ENCODE measurements around the gene CYP26B1.

CYP26B1 gene

GRCh38 chr2:72140621-72140960 is 7.1 kb downstream of the CYP26B1 start:
- no peak overlapping the region for H3K4me3 ChIP-seq
- no peak overlapping the region for H3K4me2 ChIP-seq
- peaks cover 0 to 44% (median 17%) of the 10 kb centered on the region in 11 experiments; a peak in 14 of 22 replicates for H4K20me1 ChIP-seq
- no peak overlapping the region for H3K9ac ChIP-seq
- no peak for TF ChIP-seq Cebpa-rat (IDR thresholded peaks at IDR 0.05)
- H3K27ac ChIP-seq: no peak overlapping the region
- peaks cover 24 to 36% (median 30%) of the 10 kb centered on the region in 10 experiments for H3K4me1 ChIP-seq
- H3K36me3 ChIP-seq: no peaks in the 10 kb centered on the region
- H3K9me3 ChIP-seq (replicated peaks in 1 of 11): peaks cover 0 to 7% (median 0%) of the 10 kb centered on the region in 11 experiments; a peak in 3 of 22 replicates
- H3K27me3 ChIP-seq: peaks cover 36 to 54% (median 46%) of the 10 kb centered on the region in 11 experiments

GRCh38 chr2:72139874-72140620 is 7.6 kb downstream of the CYP26B1 start:
- Histone ChIP-seq H3K36me3 (no peaks in the 10 kb centered on the region), H3K9me3 (replicated peaks in 1 of 11) (peaks cover 0 to 7% (median 0%) of the 10 kb centered on the region in 11 experiments; a peak in 3 of 22 replicates), H3K27me3 (peaks cover 31 to 49% (median 40%) of the 10 kb centered on the region in 11 experiments), H3K4me3 (no peak overlapping the region), H3K27ac (no peak overlapping the region), H4K20me1 (peaks cover 0 to 39% (median 13%) of the 10 kb centered on the region in 11 experiments; a peak in 14 of 22 replicates), H3K4me2 (no peak overlapping the region), H3K4me1 (peaks cover 21 to 30% (median 24%) of the 10 kb centered on the region in 10 experiments), H3K9ac (no peak overlapping the region)
- TF ChIP-seq Cebpa-rat (IDR thresholded peaks at IDR 0.05): no peak

GRCh38 chr2:72139471-72139873 is 8.2 kb downstream of the CYP26B1 start:
- no peak overlapping the region for H3K9ac ChIP-seq
- no peak overlapping the region for H3K27ac ChIP-seq
- TF ChIP-seq Cebpa-rat (IDR thresholded peaks at IDR 0.05): no peak
- H3K4me2 ChIP-seq: no peak overlapping the region
- H3K9me3 ChIP-seq (replicated peaks in 1 of 11): peaks cover 0 to 7% (median 0%) of the 10 kb centered on the region in 11 experiments; a peak in 3 of 22 replicates
- no peaks in the 10 kb centered on the region for H3K36me3 ChIP-seq
- peaks cover 25 to 43% (median 35%) of the 10 kb centered on the region in 11 experiments for H3K27me3 ChIP-seq
- peaks cover 17 to 27% (median 22%) of the 10 kb centered on the region in 10 experiments for H3K4me1 ChIP-seq
- H3K4me3 ChIP-seq: no peak overlapping the region
- H4K20me1 ChIP-seq: peaks cover 0 to 34% (median 8%) of the 10 kb centered on the region in 11 experiments; a peak in 14 of 22 replicates

GRCh38 chr2:72138921-72139381 is 8.7 kb downstream of the CYP26B1 start:
- Histone ChIP-seq H3K9ac (no peak overlapping the region), H3K27ac (no peak overlapping the region), H3K27me3 (peaks cover 20 to 38% (median 29%) of the 10 kb centered on the region in 11 experiments), H4K20me1 (peaks cover 0 to 31% (median 6%) of the 10 kb centered on the region in 11 experiments; a peak in 13 of 22 replicates), H3K36me3 (no peaks in the 10 kb centered on the region), H3K9me3 (replicated peaks in 1 of 11) (peaks cover 0 to 5% (median 0%) of the 10 kb centered on the region in 11 experiments; a peak in 3 of 22 replicates), H3K4me1 (peaks cover 15 to 29% (median 22%) of the 10 kb centered on the region in 10 experiments), H3K4me2 (no peak overlapping the region), H3K4me3 (no peak overlapping the region)
- TF ChIP-seq Cebpa-rat (IDR thresholded peaks at IDR 0.05): no peak

GRCh38 chr2:72138011-72138881 is 9.4 kb downstream of the CYP26B1 start:
- Histone ChIP-seq H3K4me3 (no peak overlapping the region), H3K27me3 (peaks cover 13 to 31% (median 22%) of the 10 kb centered on the region in 11 experiments)
- TF ChIP-seq Cebpa-rat (IDR thresholded peaks at IDR 0.05): no peak

GRCh38 chr2:72137498-72138010 is 10.1 kb downstream of the CYP26B1 start:
- H3K36me3 ChIP-seq: no peaks in the 10 kb centered on the region
- H3K9ac ChIP-seq: no peak overlapping the region
- peaks cover under 1 to 25% (median 12%) of the 10 kb centered on the region in 10 experiments for H3K4me1 ChIP-seq
- H3K27me3 ChIP-seq: peaks cover 6 to 24% (median 15%) of the 10 kb centered on the region in 11 experiments
- no peak overlapping the region for H3K4me2 ChIP-seq
- peaks cover 0 to 20% (median 0%) of the 10 kb centered on the region in 11 experiments; a peak in 8 of 22 replicates for H4K20me1 ChIP-seq
- H3K4me3 ChIP-seq: no peak overlapping the region
- no peaks in the 10 kb centered on the region for H3K9me3 ChIP-seq (replicated peaks in 1 of 11)
- H3K27ac ChIP-seq: no peak overlapping the region
- no peak for TF ChIP-seq Cebpa-rat (IDR thresholded peaks at IDR 0.05)

More at GRCh38 chr2:72138011-72138881, 9.4 kb downstream of the CYP26B1 start:
- H4K20me1 ChIP-seq: peaks cover 0 to 25% (median 0%) of the 10 kb centered on the region in 11 experiments; a peak in 9 of 22 replicates
- no peaks in the 10 kb centered on the region for H3K9me3 ChIP-seq (replicated peaks in 1 of 11)
- no peaks in the 10 kb centered on the region for H3K36me3 ChIP-seq
- H3K9ac ChIP-seq: no peak overlapping the region
- no peak overlapping the region for H3K27ac ChIP-seq
- H3K4me2 ChIP-seq: no peak overlapping the region
- peaks cover 8 to 30% (median 18%) of the 10 kb centered on the region in 10 experiments for H3K4me1 ChIP-seq

- no peak overlapping the region for H3K27ac ChIP-seq
- TF ChIP-seq Cebpa-rat (IDR thresholded peaks at IDR 0.05): no peak
- no peaks in the 10 kb centered on the region for H3K9me3 ChIP-seq (replicated peaks in 1 of 11)
- no peak overlapping the region for H3K4me2 ChIP-seq
- H3K27me3 ChIP-seq: peaks cover under 1 to 18% (median 10%) of the 10 kb centered on the region in 11 experiments
- no peak overlapping the region for H3K9ac ChIP-seq
- no peaks in the 10 kb centered on the region for H3K36me3 ChIP-seq
- peaks cover 0 to 24% (median 10%) of the 10 kb centered on the region in 10 experiments; a peak in 12 of 20 replicates for H3K4me1 ChIP-seq
- no peak overlapping the region for H3K4me3 ChIP-seq
- peaks cover 0 to 15% (median 0%) of the 10 kb centered on the region in 11 experiments; a peak in 4 of 22 replicates for H4K20me1 ChIP-seq
Measured at GRCh38 chr2:72136933-72137497, 10.6 kb downstream of the CYP26B1 start.

GRCh38 chr2:72136331-72136730 is 11.3 kb downstream of the CYP26B1 start:
- peaks cover 0 to 12% (median 5%) of the 10 kb centered on the region in 11 experiments; a peak in 13 of 22 replicates for H3K27me3 ChIP-seq

More at GRCh38 chr2:72136331-72136730, 11.3 kb downstream of the CYP26B1 start:
- H3K4me3 ChIP-seq: no peak overlapping the region
- no peak for TF ChIP-seq Cebpa-rat (IDR thresholded peaks at IDR 0.05)
- H3K36me3 ChIP-seq: no peaks in the 10 kb centered on the region
- no peak overlapping the region for H3K4me2 ChIP-seq
- no peak overlapping the region for H3K9ac ChIP-seq
- H3K27ac ChIP-seq: no peak overlapping the region
- H3K4me1 ChIP-seq: peaks cover 0 to 28% (median 13%) of the 10 kb centered on the region in 10 experiments; a peak in 13 of 20 replicates
- H4K20me1 ChIP-seq: peaks cover 0 to 15% (median 0%) of the 10 kb centered on the region in 11 experiments; a peak in 3 of 22 replicates
- no peaks in the 10 kb centered on the region for H3K9me3 ChIP-seq (replicated peaks in 1 of 11)
